ENCODE measurements around the gene ZKSCAN7.

- TF ChIP-seq POLR2AphosphoS5 (IDR thresholded peaks at IDR 0.05; ENCODE audit: low read depth, low read length), result no peak
- TF ChIP-seq FOXP2 (optimal IDR thresholded peaks at IDR 0.05; ENCODE audit: borderline replicate concordance, extremely low read depth, extremely low read length, insufficient read depth), result no peak
- no peak for TF ChIP-seq TAF1 (IDR thresholded peaks at IDR 0.05; ENCODE audit: borderline replicate concordance, insufficient read depth, low read length)
- no peak for TF ChIP-seq SIN3A (IDR thresholded peaks at IDR 0.05; ENCODE audit: borderline replicate concordance, insufficient read depth, low read length)
Measured at GRCh38 chr3:44506961-44507360, 48.0 kb upstream of the ZKSCAN7 start.
